GM12891 (cell line): Measurements from ENCODE around the gene KIF23.

Experiments
- POLR2AphosphoS5 ChIP-seq: IDR thresholded peaks from 2 replicates; pipeline ENCODE4 v1.6.1; 2011; ENCODE audit warnings: low read depth, low read length, control low read depth
- TAF1 ChIP-seq: IDR thresholded peaks from 2 replicates; pipeline ENCODE4 v1.6.1; 2011; ENCODE audit warnings: low read depth, low read length, control low read depth

- no peak for TF ChIP-seq POLR2AphosphoS5
- TF ChIP-seq TAF1: no peak
Measured at GRCh38 chr15:69402816-69403215, 11.3 kb upstream of the KIF23 start.
